GM19351 (cell line): ENCODE results near the gene THBS4.
A peak's percentile ranks its signal among the peaks of the same experiment; 100 is the strongest.

Source experiments
- ATAC-seq: cut with Tn5 transposase; IDR thresholded peaks from one replicate; pipeline ENCODE4 v1.9.1; 2021; ENCODE audit warnings: mild to moderate bottlenecking, moderate library complexity; ENCODE audit not compliant: unreplicated experiment

Gene THBS4

GRCh38 chr5:80043187-80043586 is 8.0 kb downstream of the THBS4 start:
- no peak for ATAC-seq

GRCh38 chr5:80048084-80048780 is 13.1 kb downstream of the THBS4 start:
- no peak for ATAC-seq

GRCh38 chr5:80052464-80052863 is 17.3 kb downstream of the THBS4 start:
- ATAC-seq, result no peak

DNA sequence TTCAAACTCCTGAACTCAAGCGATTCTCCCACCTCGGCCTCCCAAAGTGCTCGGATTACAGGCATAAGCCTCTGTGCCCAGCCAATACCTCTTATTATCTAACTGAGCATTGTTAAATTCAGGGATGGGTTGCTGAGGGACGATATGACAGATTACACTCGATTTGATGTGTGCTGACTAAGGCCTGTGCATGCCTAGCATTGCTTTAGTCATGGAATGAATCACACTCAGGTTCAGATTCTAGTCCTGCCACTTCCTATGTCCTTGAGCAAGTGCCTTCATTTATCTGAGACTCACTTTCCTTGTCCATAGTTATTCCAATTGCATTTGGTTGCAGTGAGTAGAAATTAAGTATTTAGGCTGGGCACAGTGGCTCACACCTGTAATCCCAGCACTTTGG is 19.5 kb downstream of the THBS4 start:
- ATAC-seq, result no peak

DNA sequence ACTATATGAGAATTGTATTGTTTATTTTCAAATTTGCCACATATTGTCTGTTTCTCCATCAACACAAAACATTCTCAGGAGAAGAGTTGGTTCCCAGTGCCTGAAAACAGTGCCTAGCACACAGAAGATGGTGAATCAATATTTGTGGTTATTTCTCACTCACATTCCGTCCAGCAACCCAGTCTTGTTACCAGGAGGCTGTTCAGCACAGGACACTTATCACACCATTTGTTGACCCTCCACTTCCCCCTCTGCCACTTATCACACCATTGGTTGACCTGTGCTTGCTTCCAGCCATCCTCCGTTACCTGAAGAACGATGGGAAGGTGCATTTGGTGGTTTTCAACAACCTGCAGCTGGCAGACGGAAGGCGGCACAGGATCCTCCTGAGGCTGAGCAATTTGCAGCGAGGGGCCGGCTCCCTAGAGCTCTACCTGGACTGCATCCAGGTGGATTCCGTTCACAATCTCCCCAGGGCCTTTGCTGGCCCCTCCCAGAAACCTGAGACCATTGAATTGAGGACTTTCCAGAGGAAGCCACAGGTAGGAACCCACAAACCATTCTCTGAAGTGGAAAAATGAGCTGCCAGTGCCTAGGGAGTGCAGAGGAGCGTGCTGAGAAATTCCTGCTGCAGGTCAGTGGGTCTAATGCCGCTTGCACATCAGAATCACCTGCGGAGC is 20.5 kb downstream of the THBS4 start:
- ATAC-seq, result no peak

- ATAC-seq, result no peak
These were observed 22.0 kb downstream of the THBS4 start for GRCh38 chr5:80057099-80057498.

- ATAC-seq, result no peak
These were observed 22.8 kb downstream of the THBS4 start for GRCh38 chr5:80057921-80058320.

GRCh38 chr5:80059354-80059980 is 24.3 kb downstream of the THBS4 start:
- ATAC-seq, result no peak

GRCh38 chr5:80060966-80061365 is 25.8 kb downstream of the THBS4 start:
- ATAC-seq, result no peak

- no peak for ATAC-seq
These were observed 26.4 kb downstream of the THBS4 start for GRCh38 chr5:80061547-80061946.

DNA sequence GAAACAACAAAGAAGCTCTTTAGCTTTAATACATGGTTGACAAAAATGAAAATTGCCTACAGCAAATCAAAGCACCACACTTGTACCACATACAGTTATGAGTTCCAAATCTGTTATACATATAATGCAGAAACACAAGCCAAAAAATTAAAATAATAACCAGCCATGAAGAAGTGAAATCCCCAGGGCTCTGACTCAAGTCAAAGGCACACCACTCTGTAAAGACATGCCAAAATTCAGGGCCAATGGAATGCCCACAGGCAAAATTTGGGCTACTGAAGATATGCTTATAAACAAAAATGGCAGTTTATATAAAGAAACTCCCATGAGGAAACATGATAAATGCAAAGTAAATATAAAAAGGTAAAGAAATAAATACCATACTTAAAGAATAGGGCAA is 29.0 kb downstream of the THBS4 start:
- no peak for ATAC-seq

- no peak for ATAC-seq
These were observed 31.9 kb downstream of the THBS4 start for GRCh38 chr5:80067016-80067415.

DNA sequence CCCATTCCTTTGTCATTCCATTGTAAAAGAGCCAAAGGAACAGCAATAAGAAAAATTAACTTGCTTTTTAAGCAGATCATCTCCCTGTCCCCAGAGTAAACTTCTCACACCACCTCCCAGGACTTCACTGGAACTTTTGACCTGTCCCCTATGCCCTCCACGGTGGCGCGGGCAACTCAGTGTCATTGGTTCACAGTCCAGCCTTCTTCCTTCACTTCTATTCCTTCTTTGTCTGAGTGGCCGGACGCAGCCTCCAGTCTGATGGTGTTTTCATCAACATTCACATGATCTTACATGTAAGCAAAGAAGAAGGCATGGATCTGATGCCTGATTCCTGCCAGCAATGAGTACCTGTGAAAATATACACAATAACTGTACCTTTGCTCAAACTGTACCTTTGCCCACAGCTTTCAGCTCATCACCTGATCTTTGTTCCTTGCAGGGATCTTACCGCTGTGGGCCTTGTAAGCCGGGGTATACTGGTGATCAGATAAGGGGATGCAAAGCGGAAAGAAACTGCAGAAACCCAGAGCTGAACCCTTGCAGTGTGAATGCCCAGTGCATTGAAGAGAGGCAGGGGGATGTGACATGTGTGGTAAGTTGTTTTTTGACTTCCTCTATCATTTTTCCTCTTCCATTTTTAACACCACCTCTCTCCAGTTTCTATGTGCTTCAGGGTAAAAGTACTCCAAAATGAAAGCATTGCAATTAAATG is 32.5 kb downstream of the THBS4 start:
- no peak for ATAC-seq

GRCh38 chr5:80068246-80068636 is 33.1 kb downstream of the THBS4 start:
- no peak for ATAC-seq

DNA sequence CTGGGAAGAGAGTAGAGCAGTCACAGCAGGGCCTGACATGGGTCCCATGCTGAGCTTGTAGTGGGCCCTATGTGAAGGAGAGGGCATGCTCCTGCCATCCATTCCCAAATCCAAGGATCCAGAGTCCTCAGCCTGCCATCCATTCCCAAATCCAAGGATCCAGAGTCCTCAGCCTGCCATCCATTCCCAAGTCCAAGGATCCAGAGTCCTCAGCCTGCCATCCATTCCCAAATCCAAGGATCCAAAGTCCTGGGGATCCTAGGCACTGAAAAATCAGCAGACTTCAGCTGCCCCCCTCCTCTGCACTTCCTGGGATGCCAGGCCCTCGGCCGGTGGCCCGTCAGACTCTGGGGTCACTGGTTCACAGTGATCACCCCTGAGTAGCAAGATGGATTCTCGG is 33.6 kb downstream of the THBS4 start:
- no peak for ATAC-seq

GRCh38 chr5:80069251-80069800 is 34.2 kb downstream of the THBS4 start:
- no peak for ATAC-seq

DNA sequence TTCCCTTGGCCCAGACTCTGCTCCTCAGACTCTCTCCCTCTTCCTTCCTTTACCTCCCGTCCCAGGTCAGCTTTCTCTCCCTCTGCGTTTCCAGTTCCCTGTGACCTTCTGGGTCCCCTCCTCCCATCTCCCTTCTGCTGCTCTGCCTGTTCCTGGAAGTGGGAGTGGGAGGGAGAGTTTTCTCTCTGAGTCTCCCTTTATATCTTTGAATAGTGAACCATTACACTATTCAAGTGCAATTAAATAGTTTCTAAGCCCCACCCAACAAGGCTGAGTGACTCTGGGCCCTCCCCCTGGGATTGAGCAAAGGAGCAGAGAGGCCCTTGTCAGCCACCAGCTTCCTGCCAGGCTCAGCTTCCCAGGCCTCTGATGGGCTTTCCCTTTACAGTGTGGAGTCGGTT is 34.8 kb downstream of the THBS4 start:
- no peak for ATAC-seq

DNA sequence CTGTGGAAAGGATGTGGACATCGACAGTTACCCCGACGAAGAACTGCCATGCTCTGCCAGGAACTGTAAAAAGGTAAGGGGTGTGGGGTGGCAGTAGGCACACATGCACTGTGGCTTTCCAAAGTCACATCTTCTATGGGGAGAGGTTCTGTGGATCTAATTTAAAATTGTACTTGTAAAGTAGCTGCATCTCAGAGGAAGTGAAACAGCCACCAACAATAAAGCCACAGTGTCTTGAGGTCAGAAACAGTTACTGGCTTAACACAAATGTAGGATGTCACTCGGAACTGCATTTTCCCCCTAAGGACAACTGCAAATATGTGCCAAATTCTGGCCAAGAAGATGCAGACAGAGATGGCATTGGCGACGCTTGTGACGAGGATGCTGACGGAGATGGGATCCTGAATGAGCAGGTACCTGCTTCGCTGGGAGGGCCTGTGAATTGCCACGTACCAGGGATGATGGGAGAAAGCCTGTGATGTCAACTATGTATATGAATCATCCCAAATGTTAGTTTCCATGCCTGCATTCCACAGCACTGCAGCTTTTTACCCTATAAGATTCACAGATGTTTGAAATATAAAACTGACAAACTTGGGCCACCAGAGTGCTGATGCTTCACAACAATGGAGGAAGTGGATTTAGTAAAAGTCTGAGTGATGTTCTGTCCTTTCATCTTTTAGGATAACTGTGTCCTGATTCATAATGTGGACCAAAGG is 35.3 kb downstream of the THBS4 start:
- peak; percentile 68 for ATAC-seq

- ATAC-seq, result no peak
These were observed 36.4 kb downstream of the THBS4 start for GRCh38 chr5:80071510-80072021.
